Cerebellar nuclear complex (tissue), 1 donor: ENCODE results near the gene FAM47B.

ENCODE experiments used
- DNase-seq, 2 experiments: peaks; one replicate each; lab custom pipeline; 2025; lab: John Stamatoyannopoulos, UW

Gene FAM47B

DNA sequence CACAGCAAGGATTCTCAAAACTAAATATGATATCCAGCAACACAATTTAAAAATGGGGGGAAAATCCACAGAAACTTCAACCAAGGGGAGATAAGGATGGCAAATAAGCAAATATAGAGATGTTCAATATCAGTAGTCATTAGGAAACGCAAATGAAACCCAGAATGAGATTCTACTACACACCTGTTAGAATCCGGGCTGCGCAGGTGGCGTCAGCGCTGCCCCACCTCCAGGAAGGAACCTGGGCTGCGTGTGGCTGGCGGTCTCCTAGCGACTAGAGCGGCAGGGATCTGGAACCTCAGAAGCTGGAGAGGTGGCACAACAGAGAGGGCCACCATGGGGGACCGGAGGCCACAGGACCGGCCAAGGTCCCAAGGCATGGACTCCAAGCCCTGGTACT lies at the start of gene FAM47B:
Gene FAM47B, plus strand, starts transcription at position 301 of the 400 bp plus-strand sequence. Its CDS starts 36 bp downstream, at position 337.
- no peak for DNase-seq

DNA sequence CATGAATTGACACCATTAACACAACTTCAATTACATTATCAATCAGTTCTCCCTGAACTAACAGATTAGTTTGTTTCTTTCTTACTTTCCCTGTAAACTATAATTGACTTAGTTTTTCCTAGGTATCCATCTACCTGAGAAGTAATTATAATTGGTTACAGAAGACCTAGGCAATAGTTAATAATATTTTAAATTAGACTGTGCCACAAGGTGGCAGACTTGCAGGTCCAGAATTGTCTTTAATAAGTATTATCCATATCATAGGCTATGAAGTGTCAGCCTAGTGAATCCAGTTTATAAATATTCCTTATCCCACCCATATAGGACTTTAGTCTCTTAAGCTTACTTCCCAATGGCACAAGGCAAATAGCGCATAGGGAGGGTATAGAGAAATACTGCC lies 48.9 kb upstream of the FAM47B start:
- DNase-seq = no peak

DNA sequence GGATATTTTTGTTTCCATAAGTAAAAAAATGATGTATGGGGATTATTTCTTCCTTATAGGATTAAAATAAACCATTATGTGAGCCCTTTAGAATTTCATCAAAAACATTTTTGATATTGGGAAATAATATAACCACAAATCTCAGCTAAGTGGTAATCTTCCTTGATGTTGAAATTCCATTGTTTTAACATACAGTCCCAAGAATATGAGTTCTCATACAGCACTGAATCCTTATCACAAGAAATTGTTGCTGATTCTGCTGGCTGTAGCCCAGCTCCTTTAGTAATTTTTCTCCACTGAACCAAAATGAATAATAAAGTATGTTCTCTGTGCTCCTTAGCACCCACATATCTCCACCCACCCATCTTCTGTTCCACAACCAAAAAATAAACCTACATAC lies 41.9 kb upstream of the FAM47B start:
- no peak for DNase-seq

DNA sequence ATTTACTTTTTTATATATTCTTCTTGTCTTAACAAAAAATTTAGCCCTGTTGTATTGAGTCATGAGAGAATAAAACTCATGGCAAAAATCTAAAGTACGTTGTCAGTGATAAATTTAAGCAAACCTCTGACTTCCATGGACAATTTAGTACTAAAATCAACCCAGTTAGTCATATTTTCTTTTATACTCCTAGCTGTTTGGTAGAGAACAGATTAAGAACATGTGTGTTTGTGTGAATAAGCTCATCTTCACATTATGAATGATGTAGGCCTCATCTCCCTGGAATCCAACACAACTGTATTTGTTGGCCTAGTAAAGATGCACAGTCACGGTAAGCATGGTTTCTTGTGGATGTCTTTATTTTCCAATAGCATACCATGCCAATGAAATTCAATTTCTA lies 40.8 kb upstream of the FAM47B start:
- DNase-seq = no peak

DNA sequence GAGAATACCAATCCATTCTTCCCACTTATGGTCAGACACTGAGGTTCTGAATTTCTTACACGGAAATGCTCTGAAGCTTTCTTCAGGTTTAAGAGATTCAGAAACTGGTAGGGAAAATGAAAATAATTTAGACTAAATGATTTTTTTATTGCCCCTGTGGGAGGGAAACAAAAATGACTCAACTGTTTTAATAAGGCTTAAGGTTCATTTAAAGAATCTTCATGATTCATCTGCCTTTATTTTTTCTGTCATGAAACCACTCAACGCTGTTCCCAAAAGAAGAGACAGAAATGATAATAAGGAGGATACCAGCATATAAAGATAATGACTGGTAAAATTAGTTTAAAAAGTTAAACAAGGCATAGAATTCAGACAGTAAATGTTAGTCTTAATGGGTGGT lies 39.3 kb upstream of the FAM47B start:
- no peak for DNase-seq

DNA sequence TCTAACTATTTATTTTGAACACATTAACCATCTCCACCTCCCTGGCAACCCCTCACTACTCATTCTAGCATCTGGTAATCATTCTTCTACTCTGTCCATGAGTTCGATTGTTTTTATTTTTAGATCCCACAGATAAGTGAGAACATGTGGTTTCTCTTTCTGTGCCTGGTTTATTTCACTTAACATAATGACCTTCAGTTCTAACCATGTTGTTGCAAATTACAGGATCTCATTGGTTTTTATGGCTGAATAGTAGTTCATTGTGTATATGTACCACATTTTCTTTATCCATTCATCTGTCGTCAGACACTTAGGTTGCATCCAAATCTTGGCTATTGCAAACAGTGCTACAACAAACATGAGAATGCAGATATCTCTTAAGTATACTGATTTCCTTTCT lies 33.4 kb upstream of the FAM47B start:
- no peak for DNase-seq

DNA sequence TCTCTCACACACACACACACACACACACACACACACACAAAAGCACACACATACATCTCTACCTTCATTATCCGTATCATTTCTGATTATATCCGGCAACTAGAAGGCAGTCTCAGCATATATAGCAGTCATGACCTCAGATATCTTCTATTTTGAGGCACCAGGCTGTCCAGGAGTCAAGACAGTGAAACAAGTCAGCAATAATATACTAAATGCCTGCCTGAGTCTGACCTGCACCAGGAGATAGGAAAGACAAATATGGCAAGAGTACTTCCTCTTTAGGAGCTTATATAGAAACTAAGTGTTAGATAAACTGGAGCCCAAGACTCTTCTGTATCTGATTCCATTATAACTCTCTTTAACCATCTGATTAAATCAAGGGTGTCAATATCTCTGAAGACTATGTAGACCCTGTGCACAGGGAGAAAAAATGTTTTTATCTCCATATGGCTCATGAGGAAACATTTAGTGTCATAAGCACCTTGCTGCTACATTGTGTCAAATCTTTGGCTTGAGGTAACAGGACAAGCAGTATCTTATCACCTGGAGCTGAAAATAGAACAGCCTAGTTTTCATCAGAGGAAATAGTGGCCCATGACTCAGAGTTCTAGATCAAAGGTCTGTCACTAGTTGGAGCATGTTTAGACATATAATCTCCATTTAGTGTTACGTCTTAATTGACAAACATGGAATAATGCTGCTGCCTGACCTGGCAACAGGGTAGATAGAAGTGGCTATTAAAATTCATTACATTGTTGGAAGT lies 27.0 kb upstream of the FAM47B start:
- no peak for DNase-seq

DNA sequence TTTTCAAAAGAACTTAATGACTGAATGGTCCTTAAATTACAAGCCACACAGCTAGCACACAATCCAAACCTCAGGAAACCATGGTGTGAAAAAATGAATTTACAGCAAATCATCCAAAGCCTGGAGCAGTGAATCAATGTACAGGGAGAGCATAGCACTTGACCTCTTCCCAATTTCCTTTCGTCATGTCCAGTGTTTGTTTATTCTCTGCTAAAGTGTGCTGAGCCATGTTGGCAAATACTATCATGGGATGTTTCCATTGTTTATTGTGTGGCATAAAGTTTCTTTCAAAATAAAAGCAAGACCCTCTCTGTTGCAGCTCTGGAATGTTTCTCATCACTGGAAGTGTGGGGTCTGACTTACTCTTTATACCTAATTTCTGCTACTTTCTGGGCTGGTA lies 25.4 kb upstream of the FAM47B start:
- no peak for DNase-seq

DNA sequence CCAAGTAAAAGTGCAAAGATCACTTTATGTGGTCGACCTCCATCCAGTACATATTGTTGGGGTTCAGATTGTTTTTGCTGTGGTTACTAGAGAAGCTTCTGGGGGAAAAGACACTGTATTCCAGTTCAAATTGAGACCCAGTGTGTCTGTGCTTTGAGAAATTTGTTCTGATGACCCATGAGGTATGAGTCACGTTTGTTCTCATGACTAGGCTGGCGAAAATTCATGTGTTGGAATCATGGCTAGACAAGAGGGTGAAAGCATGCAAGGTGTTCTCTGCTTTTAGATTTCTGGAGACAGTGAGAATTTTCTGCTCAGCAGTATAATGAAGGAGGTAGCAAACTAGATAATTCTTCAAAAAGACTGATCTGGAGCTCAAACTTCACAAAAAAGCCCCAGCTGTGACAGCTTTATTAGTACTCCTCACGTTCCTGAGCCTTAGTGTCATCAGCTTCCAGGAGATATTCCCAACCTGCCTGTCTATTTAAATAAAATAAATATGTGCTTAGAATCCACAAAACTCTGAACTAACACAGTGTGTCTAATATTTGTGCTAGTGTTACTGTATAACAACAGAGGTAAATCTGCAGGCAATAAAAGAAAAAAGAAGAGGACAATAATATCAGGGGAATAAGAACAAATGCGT lies 24.4 kb upstream of the FAM47B start:
- DNase-seq = no peak

DNA sequence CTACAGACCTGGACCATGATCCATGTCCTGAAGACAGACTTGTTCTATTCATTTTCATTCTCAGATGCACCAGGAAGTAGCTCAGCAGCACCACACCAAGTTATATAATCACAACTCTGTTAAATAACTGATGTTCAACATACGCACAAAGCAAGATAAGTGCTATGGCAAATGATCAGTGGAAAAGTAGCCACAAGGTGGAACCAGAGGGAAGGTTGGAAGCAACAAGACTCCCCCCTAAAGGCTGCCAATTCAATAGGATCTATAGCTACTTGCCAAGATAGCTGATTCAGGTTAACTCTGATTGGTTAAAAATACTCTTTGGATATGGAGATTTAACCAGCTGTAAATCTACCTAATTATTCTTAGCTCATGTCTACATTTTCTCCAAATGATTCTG lies 23.7 kb upstream of the FAM47B start:
- no peak for DNase-seq

DNA sequence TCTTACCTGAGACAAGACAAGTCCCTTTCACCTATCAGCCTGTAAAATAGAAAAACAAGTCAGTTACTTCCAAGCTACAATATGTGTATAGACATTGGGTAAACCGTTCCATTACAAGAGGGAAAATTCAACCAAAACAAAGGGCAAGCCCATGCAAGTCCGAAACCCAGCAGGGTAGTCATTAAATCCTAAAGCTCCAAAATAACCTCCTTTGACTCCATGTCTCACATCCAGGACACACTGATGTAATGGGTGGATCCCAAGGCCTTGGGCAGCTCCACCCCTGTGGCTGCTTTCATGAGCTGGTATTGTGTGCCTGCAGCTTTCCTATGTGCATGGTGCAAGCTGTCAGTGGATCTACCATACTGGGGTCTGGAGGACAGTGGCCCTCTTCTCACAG lies 14.7 kb upstream of the FAM47B start:
- DNase-seq = no peak

DNA sequence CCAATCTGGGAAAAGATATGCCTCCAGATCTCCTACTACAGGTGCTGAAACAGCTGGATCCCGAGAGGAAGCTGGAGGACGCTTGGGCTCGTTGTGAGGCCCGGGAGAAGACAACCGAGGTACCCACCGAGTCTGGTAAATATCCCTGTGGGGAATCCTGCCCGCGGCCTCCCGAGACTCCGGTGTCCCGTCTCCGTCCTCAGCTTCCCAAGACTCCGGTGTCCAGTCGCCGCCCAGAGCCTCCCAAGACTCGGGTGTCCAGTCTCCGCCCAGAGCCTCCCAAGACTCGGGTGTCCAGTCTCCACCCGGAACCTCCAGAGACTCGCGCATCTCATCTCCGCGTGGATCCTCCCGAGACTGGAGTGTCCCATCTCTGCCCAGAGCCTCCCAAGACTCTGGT lies 639 bp downstream of the FAM47B start:
- no peak for DNase-seq

DNA sequence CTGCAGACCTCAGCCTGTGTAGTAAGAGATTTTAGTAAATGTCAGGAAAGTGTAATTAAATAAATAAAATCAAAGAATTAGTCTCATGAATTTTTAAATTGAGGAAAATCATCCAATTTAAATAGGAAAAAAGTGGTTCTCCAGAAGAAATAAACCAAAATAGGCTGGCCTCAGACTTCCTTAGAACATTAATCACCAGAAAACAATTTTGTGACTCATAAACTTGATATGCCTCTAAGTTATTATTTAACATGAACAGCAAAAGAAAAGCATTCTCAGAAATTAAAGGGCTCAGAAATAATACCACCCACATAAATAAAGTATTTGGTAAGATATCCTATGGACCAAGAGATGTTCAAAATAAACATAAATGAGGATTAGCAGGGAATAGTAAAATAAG lies 14.3 kb downstream of the FAM47B start:
- no peak for DNase-seq

DNA sequence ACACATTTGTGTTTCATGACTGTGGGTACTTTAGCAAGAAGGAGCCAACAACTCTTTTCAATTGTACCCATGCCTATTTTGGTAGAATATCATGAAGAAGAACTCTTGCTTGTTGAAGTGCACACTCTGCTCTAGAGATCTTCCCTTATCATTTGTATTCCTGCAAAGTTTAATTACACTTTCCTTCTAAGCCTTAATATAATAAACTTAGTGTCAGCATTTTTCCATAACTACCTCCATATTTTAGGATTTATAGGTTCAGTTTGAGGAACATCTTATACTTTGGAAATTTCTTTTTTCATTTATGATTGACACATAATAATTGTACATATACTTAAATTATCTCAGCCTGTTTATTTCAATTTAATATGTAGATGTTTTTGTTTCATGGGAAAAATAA lies 19.1 kb downstream of the FAM47B start:
- no peak for DNase-seq

DNA sequence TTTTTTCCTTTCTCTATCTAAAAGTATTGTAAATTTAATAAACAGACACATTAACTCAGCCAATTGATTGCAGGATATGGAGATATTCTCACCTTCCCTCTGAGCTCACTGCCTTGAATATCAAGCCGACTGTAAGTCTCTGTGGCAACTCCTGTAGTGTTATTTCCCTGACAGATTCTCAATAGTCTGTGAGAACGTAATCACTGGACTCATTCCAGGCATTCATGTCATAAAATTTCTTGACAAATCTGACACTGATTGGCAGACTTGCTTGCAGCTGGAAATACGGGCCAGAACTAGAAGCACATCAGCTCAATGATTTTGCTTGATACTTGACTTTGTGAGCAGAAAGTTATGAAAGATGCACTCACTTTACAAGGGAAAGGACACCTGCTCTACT lies 29.6 kb downstream of the FAM47B start:
- DNase-seq = no peak

DNA sequence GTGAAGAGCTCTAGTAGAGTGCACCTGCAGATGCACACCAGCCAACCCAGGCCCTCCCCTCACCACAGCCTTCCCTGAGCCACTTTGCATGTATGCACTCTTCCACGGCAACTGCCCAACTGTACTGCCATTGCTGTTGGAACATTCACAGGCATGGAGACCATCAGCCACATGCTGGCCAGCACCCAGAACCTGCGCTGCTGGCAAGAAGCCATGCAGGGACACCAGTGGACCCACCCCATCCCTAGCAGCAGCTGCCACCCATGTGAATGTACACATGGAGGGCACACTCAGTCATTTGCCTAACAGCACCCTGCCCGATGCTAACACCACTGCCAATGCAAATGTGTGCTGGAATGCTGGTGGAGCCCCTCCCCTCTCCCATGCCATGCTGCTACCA lies 35.6 kb downstream of the FAM47B start:
- no peak for DNase-seq

DNA sequence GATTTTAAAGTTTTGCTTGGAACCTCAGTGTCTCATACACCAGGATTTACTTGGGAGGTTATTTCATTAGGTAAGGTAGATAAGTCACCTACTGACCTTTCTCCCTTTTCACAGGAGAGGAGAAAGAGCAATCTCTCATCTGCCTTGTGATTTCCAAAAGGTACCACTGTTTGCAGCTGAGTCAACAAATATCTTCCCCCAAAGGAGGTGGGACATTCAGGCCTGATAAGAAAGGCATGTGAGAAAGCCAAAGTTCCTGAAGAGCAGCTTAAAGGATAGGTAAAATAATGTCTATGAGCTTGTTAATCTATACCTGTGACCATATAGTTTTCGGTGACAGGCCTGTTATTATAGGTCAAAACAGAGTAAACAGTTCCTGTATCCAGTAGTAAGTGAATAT lies 45.0 kb downstream of the FAM47B start:
- no peak for DNase-seq
